PC-9 (cell line): ENCODE measurements around the gene USP3.

Experiments
- CTCF ChIP-seq: fragments of 200-600 bp; sonication (generic); conservative IDR thresholded peaks from 2 replicates; pipeline ENCODE4 v1.6.1; 2017; ENCODE audit warnings: mixed run types, antibody characterized with exemption, mild to moderate bottlenecking, moderate library complexity
- EZH2 ChIP-seq: fragments of 200-600 bp; sonication (generic); IDR thresholded peaks from 2 replicates; pipeline ENCODE4 v1.8.0; 2017; ENCODE audit warnings: antibody characterized with exemption, low read depth

- TF ChIP-seq CTCF (no peak), EZH2 (no peak)
Measured at GRCh38 chr15:63612300-63612699, 107.9 kb downstream of the USP3 start.
